HepG2 (cell line): ENCODE results near the gene HS3ST5. TPM values are rescaled to one million over a fixed set of nuclear protein-coding genes. Genes with fewer than 3 reads are reported as not detected.
A peak's percentile ranks its signal among the peaks of the same experiment; 100 is the strongest.

Source experiments
- AGO2 ChIP-seq: fragments of 200-400 bp; formaldehyde crosslinking; optimal IDR thresholded peaks from 2 replicates; pipeline ENCODE3; 2017; ENCODE audit warnings: mild to moderate bottlenecking, low read depth, low read length, moderate library complexity
- ARNT ChIP-seq: fragments of 450-650 bp; IDR thresholded peaks from 2 replicates; pipeline ENCODE4 v1.6.1; 2017
- ARNT2 ChIP-seq: sonication (generic); formaldehyde crosslinking; IDR thresholded peaks from 2 replicates; pipeline ENCODE4 v1.8.0; 2022; ENCODE audit warnings: mild to moderate bottlenecking, low read depth, missing genetic modification reagents, moderate library complexity
- BRCA1 ChIP-seq: sonication (generic); formaldehyde crosslinking; IDR thresholded peaks from 2 replicates; pipeline ENCODE4 v1.4.0; 2020; ENCODE audit warnings: missing genetic modification reagents
- FIP1L1 ChIP-seq: fragments of 200-400 bp; formaldehyde crosslinking; IDR thresholded peaks from 2 replicates; pipeline ENCODE4 v1.6.1; 2018; ENCODE audit warnings: low read depth, mild to moderate bottlenecking, low read length, moderate library complexity, borderline replicate concordance; ENCODE audit not compliant: insufficient read depth
- HES4 ChIP-seq: sonication (generic); formaldehyde crosslinking; IDR thresholded peaks from 2 replicates; pipeline ENCODE4 v1.9.0; 2021; ENCODE audit warnings: mild to moderate bottlenecking, missing genetic modification reagents, borderline replicate concordance
- HNRNPLL ChIP-seq: fragments of 200-400 bp; formaldehyde crosslinking; IDR thresholded peaks from 2 replicates; pipeline ENCODE4 v1.6.1; 2017; ENCODE audit warnings: mild to moderate bottlenecking, low read depth, low read length; ENCODE audit not compliant: poor library complexity, severe bottlenecking
- MED13 ChIP-seq: sonication (generic); formaldehyde crosslinking; IDR thresholded peaks from 2 replicates; pipeline ENCODE4 v1.5.0; 2020; ENCODE audit warnings: missing genetic modification reagents
- MTF1 ChIP-seq: sonication (generic); formaldehyde crosslinking; IDR thresholded peaks from 2 replicates; pipeline ENCODE4 v1.5.0; 2020; ENCODE audit warnings: missing genetic modification reagents
- MYC ChIP-seq: sonication (generic); formaldehyde crosslinking; IDR thresholded peaks from 2 replicates; pipeline ENCODE4 v1.9.0; 2021; ENCODE audit warnings: missing genetic modification reagents, borderline replicate concordance
- NCOA1 ChIP-seq: sonication (generic); formaldehyde crosslinking; IDR thresholded peaks from 2 replicates; pipeline ENCODE4 v1.9.0; 2021; ENCODE audit warnings: missing genetic modification reagents
- NR2F1 ChIP-seq, 2 experiments: fragments of 450-650 bp in 1 of 2; formaldehyde crosslinking in 1 of 2; IDR thresholded peaks; 2 replicates each; pipeline versions ENCODE4 v1.5.0 to v1.6.1; 2016 to 2020; ENCODE audit warnings: mild to moderate bottlenecking in 1 of 2, missing compliant biosample characterization in 1 of 2, missing genetic modification reagents in 1 of 2, moderate library complexity in 1 of 2
- SP4 ChIP-seq: sonication (generic); formaldehyde crosslinking; IDR thresholded peaks from 2 replicates; pipeline ENCODE4 v1.8.1; 2023; ENCODE audit warnings: mild to moderate bottlenecking, missing genetic modification reagents
- TCF7 ChIP-seq: sonication (generic); IDR thresholded peaks from 2 replicates; pipeline ENCODE4 v1.6.1; 2016; ENCODE audit warnings: antibody characterized with exemption, low read depth
- ZFP41 ChIP-seq: sonication (generic); formaldehyde crosslinking; IDR thresholded peaks from 2 replicates; pipeline ENCODE4 v1.4.0; 2020; ENCODE audit warnings: mild to moderate bottlenecking, missing genetic modification reagents, borderline replicate concordance
- ZNF446 ChIP-seq: sonication (generic); formaldehyde crosslinking; IDR thresholded peaks from 2 replicates; pipeline ENCODE4 v1.5.0; 2020; ENCODE audit warnings: mild to moderate bottlenecking, missing genetic modification reagents
- ZSCAN20 ChIP-seq: sonication (generic); formaldehyde crosslinking; IDR thresholded peaks from 2 replicates; pipeline ENCODE4 v1.4.0; 2020; ENCODE audit warnings: missing genetic modification reagents, mild to moderate bottlenecking, borderline replicate concordance
- ZSCAN21 ChIP-seq: sonication (generic); formaldehyde crosslinking; IDR thresholded peaks from 2 replicates; pipeline ENCODE4 v1.8.0; 2022; ENCODE audit warnings: mild to moderate bottlenecking, missing genetic modification reagents, moderate library complexity, borderline replicate concordance
- polyA plus RNA-seq, 8 experiments: library from polyadenylated mRNA; depleted of rRNA in 3 of 8; stranded (reverse) in 7 of 8; unstranded in 1 of 8; fragments of >200 nt; fragmentation: Illumina TruSeq in 4 of 8; extraction: Trizol in 4 of 8; gene quantifications; 2 replicates each; pipeline versions ENCODE4 v1.2.1 to v1.2.3, GENCODE V29; 2011 to 2016; ENCODE audit warnings: low read depth in 4 of 8, missing spikeins in 1 of 8, mixed read lengths in 1 of 8; ENCODE audit not compliant: insufficient read depth in 1 of 8
- total RNA-seq, 5 experiments: library from RNA; depleted of rRNA; stranded (reverse); fragments of >200 nt; fragmentation: Illumina TruSeq; extraction: Trizol; gene quantifications; 2 replicates each; pipeline ENCODE4 v1.2.3, GENCODE V29; 2016; ENCODE audit warnings: low read depth in 1 of 5
- TF ChIP-seq, protein P1 (sequence below): sonication (generic); formaldehyde crosslinking; IDR thresholded peaks from 2 replicates; pipeline ENCODE4 v1.9.0; 2021; ENCODE audit warnings: missing genetic modification reagents, borderline replicate concordance
- TF ChIP-seq, protein P2 (sequence below): sonication (generic); formaldehyde crosslinking; IDR thresholded peaks from 2 replicates; pipeline ENCODE4 v1.4.0; 2020; ENCODE audit warnings: mild to moderate bottlenecking, missing genetic modification reagents
- TF ChIP-seq, protein P3 (sequence below): sonication (generic); formaldehyde crosslinking; IDR thresholded peaks from 2 replicates; pipeline ENCODE4 v1.5.0; 2020; ENCODE audit warnings: missing genetic modification reagents
- TF ChIP-seq, protein P4 (sequence below): IDR thresholded peaks from 2 replicates; pipeline ENCODE4 v1.6.1; 2012; ENCODE audit warnings: inconsistent platforms
- TF ChIP-seq, protein P5 (sequence below): sonication (generic); formaldehyde crosslinking; conservative IDR thresholded peaks from 2 replicates; pipeline ENCODE4 v1.8.0; 2022; ENCODE audit warnings: mild to moderate bottlenecking, moderate library complexity, missing genetic modification reagents
- TF ChIP-seq, protein P6 (sequence below): sonication (generic); formaldehyde crosslinking; IDR thresholded peaks from 2 replicates; pipeline ENCODE4 v1.4.0; 2020; ENCODE audit warnings: missing genetic modification reagents

HS3ST5 gene
- total and polyA plus RNA-seq, 2 of the 13 experiments (the other 11 are each of a cell fraction or from before 2014, with no cell fraction given) = 1.1 to 1.6 TPM

DNA sequence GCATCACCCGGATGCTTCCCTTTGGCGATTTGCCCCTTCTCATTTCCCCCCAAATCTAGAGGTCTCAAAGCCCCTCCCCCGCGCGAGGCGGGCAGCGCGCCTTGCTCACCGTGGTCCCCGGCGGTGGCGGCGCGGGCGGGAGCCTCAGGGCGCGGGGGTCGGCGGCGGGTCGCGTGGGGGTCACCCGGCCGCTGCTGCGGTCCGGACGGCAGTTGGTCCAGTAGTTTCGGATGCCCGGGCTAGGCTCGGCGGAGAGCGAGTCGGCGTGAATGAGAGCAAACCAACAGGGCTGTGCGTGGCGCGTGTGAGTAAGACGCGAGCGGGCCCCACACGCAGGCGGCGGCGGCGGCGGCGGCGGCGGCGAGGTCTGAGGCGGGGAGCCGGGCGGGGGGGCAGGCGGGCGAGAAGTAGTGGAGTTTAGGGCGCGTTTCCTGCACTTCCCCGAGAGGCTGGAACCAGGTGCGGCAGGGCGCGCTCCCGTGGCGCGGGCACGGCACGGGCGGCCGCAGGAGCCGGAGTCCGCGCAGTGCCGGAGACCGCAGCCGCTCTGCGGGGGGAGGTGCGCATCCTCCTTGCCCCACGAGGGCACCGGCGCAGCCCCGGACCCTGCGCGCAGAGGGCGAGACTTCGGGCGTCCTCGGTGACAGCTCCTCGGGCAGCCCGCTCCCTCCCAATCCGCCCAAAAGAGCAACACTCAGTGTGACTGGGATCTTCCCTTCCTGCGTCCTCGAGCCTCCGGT lies 567 bp downstream of the HS3ST5 start (continued):
- no peak for TF ChIP-seq FIP1L1
- TF ChIP-seq ZSCAN20 (CRISPR knock-in tag) = no peak
- TF ChIP-seq, protein P1, sequence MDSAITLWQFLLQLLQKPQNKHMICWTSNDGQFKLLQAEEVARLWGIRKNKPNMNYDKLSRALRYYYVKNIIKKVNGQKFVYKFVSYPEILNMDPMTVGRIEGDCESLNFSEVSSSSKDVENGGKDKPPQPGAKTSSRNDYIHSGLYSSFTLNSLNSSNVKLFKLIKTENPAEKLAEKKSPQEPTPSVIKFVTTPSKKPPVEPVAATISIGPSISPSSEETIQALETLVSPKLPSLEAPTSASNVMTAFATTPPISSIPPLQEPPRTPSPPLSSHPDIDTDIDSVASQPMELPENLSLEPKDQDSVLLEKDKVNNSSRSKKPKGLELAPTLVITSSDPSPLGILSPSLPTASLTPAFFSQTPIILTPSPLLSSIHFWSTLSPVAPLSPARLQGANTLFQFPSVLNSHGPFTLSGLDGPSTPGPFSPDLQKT = no peak
- TF ChIP-seq NR2F1 (CRISPR knock-in tag; IDR thresholded peaks at IDR 0.05) = no peak
- no peak for TF ChIP-seq ZFP41 (CRISPR knock-in tag)
- TF ChIP-seq ARNT = no peak
- TF ChIP-seq, protein P2, sequence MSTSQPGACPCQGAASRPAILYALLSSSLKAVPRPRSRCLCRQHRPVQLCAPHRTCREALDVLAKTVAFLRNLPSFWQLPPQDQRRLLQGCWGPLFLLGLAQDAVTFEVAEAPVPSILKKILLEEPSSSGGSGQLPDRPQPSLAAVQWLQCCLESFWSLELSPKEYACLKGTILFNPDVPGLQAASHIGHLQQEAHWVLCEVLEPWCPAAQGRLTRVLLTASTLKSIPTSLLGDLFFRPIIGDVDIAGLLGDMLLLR = 0 out of 2 replicates have a peak, but pooled peaks have one; percentile 12
- TF ChIP-seq, protein P3, sequence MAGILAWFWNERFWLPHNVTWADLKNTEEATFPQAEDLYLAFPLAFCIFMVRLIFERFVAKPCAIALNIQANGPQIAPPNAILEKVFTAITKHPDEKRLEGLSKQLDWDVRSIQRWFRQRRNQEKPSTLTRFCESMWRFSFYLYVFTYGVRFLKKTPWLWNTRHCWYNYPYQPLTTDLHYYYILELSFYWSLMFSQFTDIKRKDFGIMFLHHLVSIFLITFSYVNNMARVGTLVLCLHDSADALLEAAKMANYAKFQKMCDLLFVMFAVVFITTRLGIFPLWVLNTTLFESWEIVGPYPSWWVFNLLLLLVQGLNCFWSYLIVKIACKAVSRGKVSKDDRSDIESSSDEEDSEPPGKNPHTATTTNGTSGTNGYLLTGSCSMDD (CRISPR knock-in tag) = no peak
- TF ChIP-seq TCF7 = no peak
- no peak for TF ChIP-seq MED13 (CRISPR knock-in tag)
- no peak; the same call in 1 of the 2 replicates for TF ChIP-seq ZSCAN21 (CRISPR knock-in tag)
- TF ChIP-seq, protein P4, sequence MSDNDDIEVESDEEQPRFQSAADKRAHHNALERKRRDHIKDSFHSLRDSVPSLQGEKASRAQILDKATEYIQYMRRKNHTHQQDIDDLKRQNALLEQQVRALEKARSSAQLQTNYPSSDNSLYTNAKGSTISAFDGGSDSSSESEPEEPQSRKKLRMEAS = peak; percentile 33
- TF ChIP-seq HES4 (CRISPR knock-in tag) = no peak
- peak; percentile 23; the same call in 1 of the 2 replicates for TF ChIP-seq MYC (CRISPR knock-in tag)
- no peak for TF ChIP-seq NCOA1 (CRISPR knock-in tag)
- TF ChIP-seq, protein P5, sequence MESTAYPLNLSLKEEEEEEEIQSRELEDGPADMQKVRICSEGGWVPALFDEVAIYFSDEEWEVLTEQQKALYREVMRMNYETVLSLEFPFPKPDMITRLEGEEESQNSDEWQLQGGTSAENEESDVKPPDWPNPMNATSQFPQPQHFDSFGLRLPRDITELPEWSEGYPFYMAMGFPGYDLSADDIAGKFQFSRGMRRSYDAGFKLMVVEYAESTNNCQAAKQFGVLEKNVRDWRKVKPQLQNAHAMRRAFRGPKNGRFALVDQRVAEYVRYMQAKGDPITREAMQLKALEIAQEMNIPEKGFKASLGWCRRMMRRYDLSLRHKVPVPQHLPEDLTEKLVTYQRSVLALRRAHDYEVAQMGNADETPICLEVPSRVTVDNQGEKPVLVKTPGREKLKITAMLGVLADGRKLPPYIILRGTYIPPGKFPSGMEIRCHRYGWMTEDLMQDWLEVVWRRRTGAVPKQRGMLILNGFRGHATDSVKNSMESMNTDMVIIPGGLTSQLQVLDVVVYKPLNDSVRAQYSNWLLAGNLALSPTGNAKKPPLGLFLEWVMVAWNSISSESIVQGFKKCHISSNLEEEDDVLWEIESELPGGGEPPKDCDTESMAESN = peak; percentile 30; the same call in 1 of the 2 replicates
- TF ChIP-seq SP4 (CRISPR knock-in tag) = peak; percentile 8; the same call in 1 of the 2 replicates
- no peak for TF ChIP-seq BRCA1 (CRISPR knock-in tag)
- TF ChIP-seq MTF1 = no peak
- no peak; the same call in 1 of the 2 replicates for TF ChIP-seq ARNT2 (CRISPR knock-in tag)
- TF ChIP-seq, protein P6, sequence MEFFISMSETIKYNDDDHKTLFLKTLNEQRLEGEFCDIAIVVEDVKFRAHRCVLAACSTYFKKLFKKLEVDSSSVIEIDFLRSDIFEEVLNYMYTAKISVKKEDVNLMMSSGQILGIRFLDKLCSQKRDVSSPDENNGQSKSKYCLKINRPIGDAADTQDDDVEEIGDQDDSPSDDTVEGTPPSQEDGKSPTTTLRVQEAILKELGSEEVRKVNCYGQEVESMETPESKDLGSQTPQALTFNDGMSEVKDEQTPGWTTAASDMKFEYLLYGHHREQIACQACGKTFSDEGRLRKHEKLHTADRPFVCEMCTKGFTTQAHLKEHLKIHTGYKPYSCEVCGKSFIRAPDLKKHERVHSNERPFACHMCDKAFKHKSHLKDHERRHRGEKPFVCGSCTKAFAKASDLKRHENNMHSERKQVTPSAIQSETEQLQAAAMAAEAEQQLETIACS (CRISPR knock-in tag) = peak; percentile 92
- TF ChIP-seq ZNF446 (CRISPR knock-in tag) = 0 out of 2 replicates have a peak, but pooled peaks have one; percentile 36
- peak; percentile 58 for TF ChIP-seq AGO2
- TF ChIP-seq HNRNPLL = peak; percentile 28
